Cardiac muscle cell (in vitro differentiated cells and primary cell): Measurements from ENCODE around the gene CLTCL1. TPM values are rescaled to one million over a fixed set of nuclear protein-coding genes. Genes with fewer than 3 reads are reported as not detected.

Experiments
- DNase-seq, 2 donors: peaks; one replicate each; pipeline versions ENCODE4 v3.0.0 to v3.0.0-alpha.2; 2010 to 2017; ENCODE audit warnings: low read depth in 1 of 2, low spot score in 1 of 2
- H3K27ac ChIP-seq: fragments of 200-600 bp; sonication (generic); 2 replicates; pipeline ENCODE4 v1.5.1; 2016
- H3K27me3 ChIP-seq: fragments of 200-600 bp; sonication (generic); 2 replicates; pipeline ENCODE4 v1.6.0; 2016; ENCODE audit warnings: control low read depth
- H3K36me3 ChIP-seq: fragments of 200-600 bp; sonication (generic); 2 replicates; pipeline ENCODE4 v1.5.1; 2016; ENCODE audit warnings: control low read depth
- H3K4me1 ChIP-seq: fragments of 200-600 bp; sonication (generic); 2 replicates; pipeline ENCODE4 v1.8.1; 2017; ENCODE audit warnings: low read depth, mild to moderate bottlenecking, mixed run types
- H3K4me3 ChIP-seq: fragments of 200-600 bp; sonication (generic); 2 replicates; pipeline ENCODE4 v1.5.1; 2016; ENCODE audit warnings: mild to moderate bottlenecking
- H3K9me3 ChIP-seq: fragments of 200-600 bp; sonication (generic); 2 replicates; pipeline ENCODE4 v1.5.1; 2017; ENCODE audit warnings: low read depth, mild to moderate bottlenecking, control low read depth
- polyA plus RNA-seq: library from polyadenylated mRNA; unstranded; fragments of >200 nt; fragmentation: Nextera tagmentation; extraction: Ambion mirVana; gene quantifications from 2 replicates; pipeline ENCODE4 v1.2.1, GENCODE V29; 2016
- total RNA-seq: library from RNA; depleted of rRNA; stranded (reverse); fragments of >200 nt; gene quantifications from 2 replicates; pipeline ENCODE4 v1.2.3, GENCODE V29; 2016
- TF ChIP-seq, protein P1 (sequence below): IDR thresholded peaks from 2 replicates; pipeline ENCODE4 v1.5.1; 2012; ENCODE audit warnings: low read depth, mild to moderate bottlenecking, low read length

The CLTCL1 gene
- total RNA-seq (7.2 and 12.2 TPM in 2 replicates), polyA plus RNA-seq (3.9 and 7.5 TPM in 2 replicates)

DNA sequence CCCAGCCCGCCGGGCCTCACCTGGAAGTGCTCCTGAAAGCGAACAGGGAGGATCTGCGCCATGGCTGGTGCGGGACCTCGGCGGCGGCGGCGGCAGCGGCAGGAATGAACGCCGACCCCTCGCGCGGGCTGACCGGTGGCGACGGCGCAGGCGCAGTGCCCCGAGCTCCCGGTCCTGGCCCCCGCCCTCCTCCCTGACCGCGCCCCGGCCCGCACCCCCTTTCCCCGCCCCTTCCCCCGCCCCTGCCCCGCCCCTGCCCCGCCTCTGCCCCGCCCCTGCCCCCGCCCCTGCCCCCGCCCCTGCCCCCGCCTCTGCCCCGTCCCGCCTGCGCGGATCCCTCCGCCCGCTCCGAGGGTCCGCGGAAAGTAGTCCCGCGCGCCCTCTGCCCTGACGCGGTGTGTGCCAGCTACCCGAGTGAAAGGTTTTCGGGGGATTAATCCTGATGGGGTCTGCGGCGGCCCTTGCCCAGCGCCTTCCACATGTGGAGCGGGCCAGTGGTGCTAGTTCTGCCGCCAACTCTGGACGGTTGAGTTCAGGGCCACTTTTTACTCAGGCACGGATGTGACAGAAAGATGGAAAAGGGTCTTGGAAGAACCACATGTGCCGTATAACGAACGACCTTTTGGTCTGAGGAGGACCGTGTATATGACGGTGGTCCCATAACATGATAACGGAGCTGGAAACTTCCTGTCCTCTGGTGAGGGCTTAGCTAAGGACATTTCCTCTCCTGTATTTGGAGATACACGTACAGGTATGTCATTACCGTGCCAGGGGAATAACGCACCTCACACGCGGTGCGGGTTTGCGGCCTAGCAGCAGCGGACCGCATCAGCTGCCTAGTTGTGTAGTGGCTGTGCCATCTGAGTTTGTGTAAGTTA is at the start of gene CLTCL1:
TSS of gene CLTCL1 (minus strand) at position 140 of the 878 bp plus-strand sequence. CDS start at position 62, 78 bp downstream.
- no peaks in the 10 kb centered on the region for H3K4me1 ChIP-seq
- TF ChIP-seq, protein P1, sequence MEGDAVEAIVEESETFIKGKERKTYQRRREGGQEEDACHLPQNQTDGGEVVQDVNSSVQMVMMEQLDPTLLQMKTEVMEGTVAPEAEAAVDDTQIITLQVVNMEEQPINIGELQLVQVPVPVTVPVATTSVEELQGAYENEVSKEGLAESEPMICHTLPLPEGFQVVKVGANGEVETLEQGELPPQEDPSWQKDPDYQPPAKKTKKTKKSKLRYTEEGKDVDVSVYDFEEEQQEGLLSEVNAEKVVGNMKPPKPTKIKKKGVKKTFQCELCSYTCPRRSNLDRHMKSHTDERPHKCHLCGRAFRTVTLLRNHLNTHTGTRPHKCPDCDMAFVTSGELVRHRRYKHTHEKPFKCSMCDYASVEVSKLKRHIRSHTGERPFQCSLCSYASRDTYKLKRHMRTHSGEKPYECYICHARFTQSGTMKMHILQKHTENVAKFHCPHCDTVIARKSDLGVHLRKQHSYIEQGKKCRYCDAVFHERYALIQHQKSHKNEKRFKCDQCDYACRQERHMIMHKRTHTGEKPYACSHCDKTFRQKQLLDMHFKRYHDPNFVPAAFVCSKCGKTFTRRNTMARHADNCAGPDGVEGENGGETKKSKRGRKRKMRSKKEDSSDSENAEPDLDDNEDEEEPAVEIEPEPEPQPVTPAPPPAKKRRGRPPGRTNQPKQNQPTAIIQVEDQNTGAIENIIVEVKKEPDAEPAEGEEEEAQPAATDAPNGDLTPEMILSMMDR: no peak
- H3K9me3 ChIP-seq: no peaks in the 10 kb centered on the region
- H3K27me3 ChIP-seq: no peaks in the 10 kb centered on the region
- peak within 1 kb of the TSS; percentile 72 for H3K4me3 ChIP-seq
- no peak within 1 kb of the TSS for H3K27ac ChIP-seq
- peak; percentile 85 to 93 for DNase-seq
- H3K36me3 ChIP-seq: no peaks in the 10 kb centered on the region

DNA sequence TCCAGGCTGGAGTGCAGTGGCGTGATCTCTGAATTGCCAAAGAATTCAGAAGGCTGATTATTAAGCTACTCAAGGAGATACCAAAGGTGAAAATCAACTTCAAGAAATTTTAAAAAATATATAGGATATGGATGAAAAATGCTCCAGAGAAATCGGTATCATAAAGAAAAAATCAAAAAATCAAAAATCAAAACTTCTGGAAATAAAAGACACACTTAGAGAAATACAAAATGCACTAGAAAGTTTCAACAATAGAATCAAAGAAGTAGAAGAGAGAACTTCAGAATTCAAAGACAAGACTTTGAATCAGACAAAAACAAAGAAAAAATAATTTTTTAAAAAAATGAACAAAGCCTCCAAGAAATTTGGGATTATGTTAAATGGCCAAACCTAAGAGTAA is 45.6 kb upstream of the CLTCL1 start:
- Histone ChIP-seq H3K4me1 (no peaks in the 10 kb centered on the region), H3K4me3 (no peak overlapping the region), H3K36me3 (peaks cover 19% of the 10 kb centered on the region), H3K27me3 (no peaks in the 10 kb centered on the region), H3K9me3 (no peaks in the 10 kb centered on the region), H3K27ac (no peak overlapping the region)
- no peak for DNase-seq
- TF ChIP-seq, protein P1: no peak

DNA sequence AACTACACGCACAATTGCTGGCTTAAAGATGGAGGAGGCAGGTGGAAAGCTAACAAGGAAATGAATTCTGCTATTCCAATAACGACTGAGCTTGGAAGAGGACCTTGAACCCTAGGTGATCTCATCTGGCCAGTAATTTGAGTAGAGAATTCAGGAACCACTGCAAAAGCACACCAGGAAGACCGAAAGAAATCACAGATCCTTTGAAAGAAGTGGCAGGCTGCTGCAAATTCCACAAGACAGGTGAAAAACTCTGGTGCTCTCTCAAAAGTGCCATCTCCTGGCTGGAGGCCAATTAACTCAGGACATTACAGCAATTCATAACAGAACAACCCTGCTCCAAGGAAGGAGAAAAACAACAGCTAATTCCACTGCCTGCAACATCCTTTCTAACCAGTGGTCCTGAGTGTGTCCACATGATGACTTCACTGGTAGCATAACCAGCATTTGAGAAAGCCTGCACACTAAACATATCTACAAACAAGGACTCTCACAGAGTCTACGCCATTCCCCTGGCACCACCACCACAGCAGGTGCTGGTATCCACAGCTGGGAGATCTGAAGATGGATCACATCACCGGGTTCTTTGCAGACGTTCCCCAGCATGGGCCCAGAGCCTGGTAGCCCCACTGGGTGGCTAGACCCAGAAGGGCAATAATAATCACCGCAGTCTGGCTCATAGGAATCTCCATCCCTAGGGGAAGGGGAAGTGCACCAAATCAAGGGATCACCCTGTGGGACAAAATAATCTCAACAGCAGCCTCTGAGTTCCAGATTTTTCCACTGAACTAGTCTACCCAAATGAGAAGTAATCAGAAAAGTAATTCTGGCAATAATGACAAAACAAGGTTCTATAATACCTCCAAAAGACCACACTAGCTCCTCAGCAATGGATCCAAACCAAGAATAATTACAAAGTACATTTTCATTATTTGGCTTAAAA is 44.9 kb upstream of the CLTCL1 start:
- H3K4me1 ChIP-seq: no peaks in the 10 kb centered on the region
- TF ChIP-seq, protein P1: no peak
- H3K4me3 ChIP-seq: no peak overlapping the region
- no peaks in the 10 kb centered on the region for H3K9me3 ChIP-seq
- H3K27me3 ChIP-seq: no peaks in the 10 kb centered on the region
- DNase-seq: no peak
- no peak overlapping the region for H3K27ac ChIP-seq
- H3K36me3 ChIP-seq: peaks cover 19% of the 10 kb centered on the region

DNA sequence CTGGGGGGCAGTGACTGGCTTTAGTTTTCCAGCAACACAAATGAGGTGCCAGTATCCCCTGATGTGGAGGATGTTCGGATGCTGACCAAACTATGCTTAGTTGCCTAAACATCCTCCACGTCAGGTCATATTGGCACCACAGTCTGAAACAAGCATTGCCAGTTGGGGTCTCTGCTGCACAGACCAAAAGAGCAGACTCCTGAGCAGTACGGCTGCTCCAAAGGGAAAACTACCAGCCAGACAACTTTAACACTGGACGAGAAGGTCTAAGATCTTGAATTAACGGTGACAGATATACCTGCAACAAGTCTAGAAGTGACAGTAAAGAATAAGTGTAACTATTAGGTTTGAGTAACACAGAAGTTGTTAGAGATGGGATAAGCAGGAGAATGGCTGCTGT is 40.5 kb upstream of the CLTCL1 start:
- Histone ChIP-seq H3K27ac (no peak overlapping the region), H3K4me1 (no peaks in the 10 kb centered on the region), H3K36me3 (peaks cover 34% of the 10 kb centered on the region), H3K27me3 (no peaks in the 10 kb centered on the region), H3K4me3 (no peak overlapping the region), H3K9me3 (no peaks in the 10 kb centered on the region)
- TF ChIP-seq, protein P1: no peak
- DNase-seq: no peak

DNA sequence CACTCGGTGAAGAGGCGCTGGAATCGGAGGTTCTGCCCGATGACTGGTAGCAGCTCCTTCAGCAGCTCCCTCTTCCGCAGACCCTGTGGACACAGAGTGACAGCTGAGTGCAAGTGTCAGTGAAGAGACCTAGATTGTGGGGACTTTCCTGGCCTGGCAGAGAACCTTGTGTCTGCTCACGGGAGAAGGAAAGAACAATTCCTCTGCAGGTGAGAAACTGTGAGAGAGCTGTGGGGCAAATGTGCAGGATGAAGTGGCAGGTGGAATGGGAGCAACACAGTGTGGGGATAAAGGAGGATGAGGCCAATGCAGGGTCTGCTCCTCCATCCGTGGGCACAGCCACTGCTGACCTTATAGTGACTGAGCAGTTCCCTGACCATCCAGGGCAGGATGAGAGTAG is 40.0 kb upstream of the CLTCL1 start:
- no peak overlapping the region for H3K27ac ChIP-seq
- peaks cover 34% of the 10 kb centered on the region for H3K36me3 ChIP-seq
- no peaks in the 10 kb centered on the region for H3K27me3 ChIP-seq
- TF ChIP-seq, protein P1: no peak
- H3K4me3 ChIP-seq: no peak overlapping the region
- no peak for DNase-seq
- no peaks in the 10 kb centered on the region for H3K4me1 ChIP-seq
- H3K9me3 ChIP-seq: no peaks in the 10 kb centered on the region
